GM12874 (cell line): ENCODE results near the gene LRRC49.

ENCODE experiments used
- TF ChIP-seq, protein P1 (sequence below): IDR thresholded peaks from 2 replicates; pipeline ENCODE4 v1.5.1; 2011; ENCODE audit warnings: low read depth, mild to moderate bottlenecking, control low read depth, low read length, moderate library complexity; ENCODE audit not compliant: insufficient read depth

The LRRC49 gene

GRCh38 chr15:70863450-70864218 is 29.0 kb upstream of the LRRC49 start:
- TF ChIP-seq, protein P1, sequence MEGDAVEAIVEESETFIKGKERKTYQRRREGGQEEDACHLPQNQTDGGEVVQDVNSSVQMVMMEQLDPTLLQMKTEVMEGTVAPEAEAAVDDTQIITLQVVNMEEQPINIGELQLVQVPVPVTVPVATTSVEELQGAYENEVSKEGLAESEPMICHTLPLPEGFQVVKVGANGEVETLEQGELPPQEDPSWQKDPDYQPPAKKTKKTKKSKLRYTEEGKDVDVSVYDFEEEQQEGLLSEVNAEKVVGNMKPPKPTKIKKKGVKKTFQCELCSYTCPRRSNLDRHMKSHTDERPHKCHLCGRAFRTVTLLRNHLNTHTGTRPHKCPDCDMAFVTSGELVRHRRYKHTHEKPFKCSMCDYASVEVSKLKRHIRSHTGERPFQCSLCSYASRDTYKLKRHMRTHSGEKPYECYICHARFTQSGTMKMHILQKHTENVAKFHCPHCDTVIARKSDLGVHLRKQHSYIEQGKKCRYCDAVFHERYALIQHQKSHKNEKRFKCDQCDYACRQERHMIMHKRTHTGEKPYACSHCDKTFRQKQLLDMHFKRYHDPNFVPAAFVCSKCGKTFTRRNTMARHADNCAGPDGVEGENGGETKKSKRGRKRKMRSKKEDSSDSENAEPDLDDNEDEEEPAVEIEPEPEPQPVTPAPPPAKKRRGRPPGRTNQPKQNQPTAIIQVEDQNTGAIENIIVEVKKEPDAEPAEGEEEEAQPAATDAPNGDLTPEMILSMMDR, result no peak

DNA sequence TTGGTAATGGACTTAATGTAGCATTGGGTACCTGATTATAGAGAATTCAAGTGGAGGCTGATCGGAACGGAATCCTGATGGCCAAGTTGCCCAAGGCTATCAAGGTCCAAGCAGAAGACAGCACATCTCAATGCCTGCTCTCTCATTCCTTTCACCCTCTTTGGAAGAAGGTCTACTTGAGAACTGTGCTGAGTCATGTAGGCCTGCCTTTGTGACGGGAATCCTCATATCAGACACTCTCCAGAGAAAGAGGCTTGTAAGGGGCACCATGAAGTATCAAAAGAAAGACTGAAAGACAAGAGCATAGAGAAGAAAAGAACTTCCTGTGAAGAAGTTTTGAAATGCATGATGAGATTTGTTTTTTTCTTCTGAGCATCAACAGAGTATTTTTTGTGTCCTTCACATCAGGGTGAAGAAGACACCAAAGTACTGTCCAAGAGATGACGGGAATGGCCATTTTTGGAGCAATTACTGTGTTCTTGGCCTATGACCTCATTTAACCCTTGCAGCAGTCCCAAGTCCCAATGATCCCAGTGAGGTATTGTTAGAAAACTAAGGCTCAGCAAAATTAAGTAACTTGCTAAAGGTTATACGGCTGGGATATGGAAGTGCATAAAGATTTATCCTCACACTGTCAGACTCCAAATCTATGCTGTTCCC is 25.5 kb upstream of the LRRC49 start:
- TF ChIP-seq, protein P1, result no peak

- TF ChIP-seq, protein P1, result no peak
These were observed 24.6 kb upstream of the LRRC49 start for GRCh38 chr15:70867911-70868467.

GRCh38 chr15:70869346-70869745 is 23.3 kb upstream of the LRRC49 start:
- TF ChIP-seq, protein P1, result no peak

- TF ChIP-seq, protein P1, result no peak
These were observed 22.6 kb upstream of the LRRC49 start for GRCh38 chr15:70870051-70870450.

- TF ChIP-seq, protein P1, result no peak
These were observed 19.2 kb upstream of the LRRC49 start for GRCh38 chr15:70873232-70874054.

GRCh38 chr15:70875001-70875782 is 17.4 kb upstream of the LRRC49 start:
- TF ChIP-seq, protein P1, result no peak
